NCI-H510A treated with DMSO at 0.1 percent for 48 hours (cell line): ENCODE measurements around the gene HSD17B11.
"Not testable (repeated sequence)": the region's sequence is repeated elsewhere in the genome, so short reads cannot be mapped to it uniquely, and the experiment has no call there.

Experiments
- DNase-seq: peaks from one replicate; lab custom pipeline; 2025; lab: John Stamatoyannopoulos, UW

Gene HSD17B11

GRCh38 chr4:87305562-87305961, 85.4 kb downstream of the HSD17B11 start:
- DNase-seq, result no peak

- DNase-seq, result peak; percentile 47
These were observed 86.1 kb downstream of the HSD17B11 start for GRCh38 chr4:87304745-87305432.

GRCh38 chr4:87299898-87300297, 91.1 kb downstream of the HSD17B11 start:
- DNase-seq, result no peak

- no peak for DNase-seq
These were observed 92.6 kb downstream of the HSD17B11 start for GRCh38 chr4:87298362-87298761.

GRCh38 chr4:87294911-87295310, 96.1 kb downstream of the HSD17B11 start:
- DNase-seq, result not testable (repeated sequence)

- not testable (repeated sequence) for DNase-seq
These were observed 97.1 kb downstream of the HSD17B11 start for GRCh38 chr4:87293889-87294288.

- DNase-seq, result no peak
These were observed 104.0 kb downstream of the HSD17B11 start for GRCh38 chr4:87286970-87287369.
